Fibroblast of lung (primary cell): ENCODE data around the gene PGF.

ENCODE experiments used
- CTCF ChIP-seq, 2 donors: IDR thresholded peaks in 1 of 2; conservative IDR thresholded peaks in 1 of 2; 1 replicate in 1 of 2; 2 replicates in 1 of 2; pipeline ENCODE4 v1.5.1; 2011 to 2012; ENCODE audit warnings: low read length in 2 of 2, control low read depth in 1 of 2, inconsistent platforms in 1 of 2, low read depth in 1 of 2, mild to moderate bottlenecking in 1 of 2
- EZH2 ChIP-seq: IDR thresholded peaks from 2 replicates; pipeline ENCODE4 v1.5.1; 2012; ENCODE audit warnings: low read length, control low read depth, mild to moderate bottlenecking; ENCODE audit errors: missing control alignments

GRCh38 chr14:74913393-74913910, 41.9 kb downstream of the PGF start:
- TF ChIP-seq CTCF (conservative IDR thresholded peaks at IDR 0.05 in 1 of 2, IDR thresholded peaks at IDR 0.05 in 1 of 2; ENCODE audit: low read depth in 1 of 2, low read length in 2 of 2) (no peak), EZH2 (no peak)
